ENCODE data around the gene USP25.

USP25 gene

GRCh38 chr21:15788847-15789523, 59.2 kb downstream of the USP25 start:
- peak overlapping the region; percentile 23 for H3K27ac ChIP-seq (ENCODE audit: low read depth, low read length)
- peaks cover 0 to 2% of the 10 kb centered on the region in 2 experiments for H3K36me3 ChIP-seq (ENCODE audit: control insufficient read depth in 1 of 2, insufficient read depth in 2 of 2, low read length in 2 of 2)
- H3K18ac ChIP-seq (ENCODE audit: low read length), result no peak overlapping the region
- no peak overlapping the region for H3K4me3 ChIP-seq (ENCODE audit: low read depth, low read length)
- H4K12ac ChIP-seq (ENCODE audit: low read depth, low read length), result no peak overlapping the region
- H3K14ac ChIP-seq (ENCODE audit: low read length), result no peak overlapping the region
- H3K79me1 ChIP-seq (ENCODE audit: low read length), result peaks cover 2% of the 10 kb centered on the region
- H4K91ac ChIP-seq (ENCODE audit: low read depth, low read length), result no peak overlapping the region
- no peak overlapping the region for H2BK120ac ChIP-seq (ENCODE audit: insufficient read depth, low read length, poor library complexity)
- peak in 1 of 2 donors; percentile 70 for DNase-seq
- no peak overlapping the region for H2BK5ac ChIP-seq (ENCODE audit: low read depth, low read length, poor library complexity)
- no peak overlapping the region for H2AK5ac ChIP-seq (ENCODE audit: low read length)
- H3K9me3 ChIP-seq (ENCODE audit: insufficient read depth, low read depth, low read length), result no peaks in the 10 kb centered on the region
- no peak overlapping the region for H3K4me2 ChIP-seq (ENCODE audit: low read length)
- H2BK12ac ChIP-seq (ENCODE audit: low read length), result no peak overlapping the region
- H3K9ac ChIP-seq (ENCODE audit: low read length), result no peak overlapping the region
- no peaks in the 10 kb centered on the region for H3K79me2 ChIP-seq (ENCODE audit: control insufficient read depth, insufficient read depth, low read length, poor library complexity)
- WGBS (ENCODE audit: extremely low coverage, insufficient coverage, insufficient read length), result no CpG with 5 or more reads among the region's 4 CpGs
- no peak overlapping the region for H3K23ac ChIP-seq (ENCODE audit: low read length)
- no peak overlapping the region for H2AFZ ChIP-seq (ENCODE audit: insufficient read depth, low read length, poor library complexity)
- H3K4me1 ChIP-seq (ENCODE audit: control insufficient read depth in 1 of 2, insufficient read depth in 2 of 2, low read length in 2 of 2), result peaks cover 0 to 1% of the 10 kb centered on the region in 2 experiments
- no peaks in the 10 kb centered on the region for H3K27me3 ChIP-seq (ENCODE audit: insufficient read depth, low read length)
- no peak overlapping the region for H3K4ac ChIP-seq (ENCODE audit: low read depth, low read length)
- no peak overlapping the region for H4K8ac ChIP-seq (ENCODE audit: low read depth, low read length)

- Histone ChIP-seq H4K91ac (ENCODE audit: low read depth, low read length) (no peak overlapping the region), H3K79me1 (ENCODE audit: low read length) (peaks cover 2% of the 10 kb centered on the region), H2BK120ac (ENCODE audit: insufficient read depth, low read length, poor library complexity) (no peak overlapping the region), H3K4me1 (ENCODE audit: control insufficient read depth in 1 of 2, insufficient read depth in 2 of 2, low read length in 2 of 2) (peaks cover 0 to 1% of the 10 kb centered on the region in 2 experiments), H3K9me3 (ENCODE audit: insufficient read depth, low read depth, low read length) (no peaks in the 10 kb centered on the region), H3K4ac (ENCODE audit: low read depth, low read length) (no peak overlapping the region), H3K14ac (ENCODE audit: low read length) (no peak overlapping the region), H3K18ac (ENCODE audit: low read length) (no peak overlapping the region), H3K27ac (ENCODE audit: low read depth, low read length) (no peak overlapping the region), H2AK5ac (ENCODE audit: low read length) (no peak overlapping the region), H3K9ac (ENCODE audit: low read length) (no peak overlapping the region), H2AFZ (ENCODE audit: insufficient read depth, low read length, poor library complexity) (no peak overlapping the region), H4K12ac (ENCODE audit: low read depth, low read length) (no peak overlapping the region), H2BK12ac (ENCODE audit: low read length) (no peak overlapping the region), H3K4me2 (ENCODE audit: low read length) (no peak overlapping the region), H3K27me3 (ENCODE audit: insufficient read depth, low read length) (no peaks in the 10 kb centered on the region), H3K4me3 (ENCODE audit: low read depth, low read length) (no peak overlapping the region), H3K36me3 (ENCODE audit: control insufficient read depth in 1 of 2, insufficient read depth in 2 of 2, low read length in 2 of 2) (no peaks in the 10 kb centered on the region), H3K79me2 (ENCODE audit: control insufficient read depth, insufficient read depth, low read length, poor library complexity) (no peaks in the 10 kb centered on the region), H4K8ac (ENCODE audit: low read depth, low read length) (no peak overlapping the region), H2BK5ac (ENCODE audit: low read depth, low read length, poor library complexity) (no peak overlapping the region), H3K23ac (ENCODE audit: low read length) (no peak overlapping the region)
- no peak for DNase-seq
These were observed 63.3 kb downstream of the USP25 start for GRCh38 chr21:15793109-15793508.

GRCh38 chr21:15793550-15794235, 63.9 kb downstream of the USP25 start:
- no peak overlapping the region for H3K27ac ChIP-seq (ENCODE audit: low read depth, low read length)
- H3K9me3 ChIP-seq (ENCODE audit: insufficient read depth, low read depth, low read length), result no peaks in the 10 kb centered on the region
- H3K79me2 ChIP-seq (ENCODE audit: control insufficient read depth, insufficient read depth, low read length, poor library complexity), result no peaks in the 10 kb centered on the region
- no peak overlapping the region for H3K4me3 ChIP-seq (ENCODE audit: low read depth, low read length)
- no peak overlapping the region for H3K9ac ChIP-seq (ENCODE audit: low read length)
- H3K18ac ChIP-seq (ENCODE audit: low read length), result no peak overlapping the region
- no peaks in the 10 kb centered on the region for H3K36me3 ChIP-seq (ENCODE audit: control insufficient read depth in 1 of 2, insufficient read depth in 2 of 2, low read length in 2 of 2)
- no peak for DNase-seq
- no peak overlapping the region for H3K14ac ChIP-seq (ENCODE audit: low read length)
- H2AK5ac ChIP-seq (ENCODE audit: low read length), result no peak overlapping the region
- no peak overlapping the region for H4K12ac ChIP-seq (ENCODE audit: low read depth, low read length)
- H4K91ac ChIP-seq (ENCODE audit: low read depth, low read length), result no peak overlapping the region
- H4K8ac ChIP-seq (ENCODE audit: low read depth, low read length), result no peak overlapping the region
- H2AFZ ChIP-seq (ENCODE audit: insufficient read depth, low read length, poor library complexity), result no peak overlapping the region
- H3K4me1 ChIP-seq (ENCODE audit: control insufficient read depth in 1 of 2, insufficient read depth in 2 of 2, low read length in 2 of 2), result peaks cover 0 to 1% of the 10 kb centered on the region in 2 experiments
- no peaks in the 10 kb centered on the region for H3K27me3 ChIP-seq (ENCODE audit: insufficient read depth, low read length)
- no peak overlapping the region for H2BK5ac ChIP-seq (ENCODE audit: low read depth, low read length, poor library complexity)
- no peak overlapping the region for H2BK12ac ChIP-seq (ENCODE audit: low read length)
- no peak overlapping the region for H3K23ac ChIP-seq (ENCODE audit: low read length)
- H2BK120ac ChIP-seq (ENCODE audit: insufficient read depth, low read length, poor library complexity), result no peak overlapping the region
- whole genome bisulfite sequencing (ENCODE audit: extremely low coverage, insufficient coverage, insufficient read length), result no CpG with 5 or more reads among the region's 1 CpG
- H3K79me1 ChIP-seq (ENCODE audit: low read length), result peaks cover 2% of the 10 kb centered on the region
- no peak overlapping the region for H3K4me2 ChIP-seq (ENCODE audit: low read length)
- no peak overlapping the region for H3K4ac ChIP-seq (ENCODE audit: low read depth, low read length)

GRCh38 chr21:15794277-15794912, 64.6 kb downstream of the USP25 start:
- no peaks in the 10 kb centered on the region for H3K79me2 ChIP-seq (ENCODE audit: control insufficient read depth, insufficient read depth, low read length, poor library complexity)
- peaks cover 0 to 1% of the 10 kb centered on the region in 2 experiments for H3K4me1 ChIP-seq (ENCODE audit: control insufficient read depth in 1 of 2, insufficient read depth in 2 of 2, low read length in 2 of 2)
- no peak overlapping the region for H3K14ac ChIP-seq (ENCODE audit: low read length)
- H2BK120ac ChIP-seq (ENCODE audit: insufficient read depth, low read length, poor library complexity), result no peak overlapping the region
- H3K27ac ChIP-seq (ENCODE audit: low read depth, low read length), result no peak overlapping the region
- no peak overlapping the region for H3K4ac ChIP-seq (ENCODE audit: low read depth, low read length)
- no peak overlapping the region for H3K23ac ChIP-seq (ENCODE audit: low read length)
- no peaks in the 10 kb centered on the region for H3K9me3 ChIP-seq (ENCODE audit: insufficient read depth, low read depth, low read length)
- no peak overlapping the region for H3K4me3 ChIP-seq (ENCODE audit: low read depth, low read length)
- no peak overlapping the region for H4K91ac ChIP-seq (ENCODE audit: low read depth, low read length)
- H2AFZ ChIP-seq (ENCODE audit: insufficient read depth, low read length, poor library complexity), result no peak overlapping the region
- H3K9ac ChIP-seq (ENCODE audit: low read length), result no peak overlapping the region
- no peak for DNase-seq
- no peak overlapping the region for H2AK5ac ChIP-seq (ENCODE audit: low read length)
- H2BK12ac ChIP-seq (ENCODE audit: low read length), result no peak overlapping the region
- H3K79me1 ChIP-seq (ENCODE audit: low read length), result peaks cover 2% of the 10 kb centered on the region
- WGBS (ENCODE audit: extremely low coverage, insufficient coverage, insufficient read length), result no CpG with 5 or more reads among the region's 2 CpGs
- no peak overlapping the region for H4K8ac ChIP-seq (ENCODE audit: low read depth, low read length)
- no peaks in the 10 kb centered on the region for H3K27me3 ChIP-seq (ENCODE audit: insufficient read depth, low read length)
- H3K4me2 ChIP-seq (ENCODE audit: low read length), result no peak overlapping the region
- H2BK5ac ChIP-seq (ENCODE audit: low read depth, low read length, poor library complexity), result no peak overlapping the region
- no peaks in the 10 kb centered on the region for H3K36me3 ChIP-seq (ENCODE audit: control insufficient read depth in 1 of 2, insufficient read depth in 2 of 2, low read length in 2 of 2)
- no peak overlapping the region for H3K18ac ChIP-seq (ENCODE audit: low read length)
- no peak overlapping the region for H4K12ac ChIP-seq (ENCODE audit: low read depth, low read length)

Measured in trophoblast cell (in vitro differentiated cells and primary cell).